GM12865 (cell line): ENCODE results near the gene CRIM1.

Experiments
- DNase-seq: peaks from one replicate; pipeline ENCODE4 v3.0.0; 2010; ENCODE audit warnings: low read depth
- H3K4me3 ChIP-seq: 2 replicates; pipeline ENCODE4 v1.5.1; 2011; ENCODE audit warnings: mild to moderate bottlenecking, low read depth, low read length, control low read depth
- TF ChIP-seq, protein P1 (sequence below): IDR thresholded peaks from 2 replicates; pipeline ENCODE4 v1.5.1; 2011; ENCODE audit warnings: low read length, control low read depth, low read depth, inconsistent platforms; ENCODE audit not compliant: insufficient read depth; ENCODE audit errors: missing control alignments

CRIM1 gene

DNA sequence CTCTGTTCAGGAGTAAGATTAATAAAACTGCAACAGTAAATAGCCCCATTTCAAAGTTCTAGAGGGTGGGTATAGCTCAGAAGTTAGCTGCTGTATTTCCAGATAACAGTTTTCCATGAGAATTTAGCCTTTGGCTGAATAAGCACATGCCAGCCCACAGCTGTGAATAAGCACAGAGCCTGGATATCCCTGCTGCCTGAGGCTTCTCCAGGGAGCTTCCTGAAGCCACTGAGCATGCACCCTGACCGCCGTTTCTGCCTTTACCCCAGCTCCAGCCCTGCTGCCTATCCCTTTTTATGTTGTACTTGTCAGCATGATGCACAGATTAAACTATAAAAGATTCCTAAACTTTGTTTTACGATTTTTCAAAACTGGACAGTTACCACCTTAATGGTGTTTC lies 157.1 kb downstream of the CRIM1 start:
- no peak overlapping the region for H3K4me3 ChIP-seq
- DNase-seq = no peak
- TF ChIP-seq, protein P1, sequence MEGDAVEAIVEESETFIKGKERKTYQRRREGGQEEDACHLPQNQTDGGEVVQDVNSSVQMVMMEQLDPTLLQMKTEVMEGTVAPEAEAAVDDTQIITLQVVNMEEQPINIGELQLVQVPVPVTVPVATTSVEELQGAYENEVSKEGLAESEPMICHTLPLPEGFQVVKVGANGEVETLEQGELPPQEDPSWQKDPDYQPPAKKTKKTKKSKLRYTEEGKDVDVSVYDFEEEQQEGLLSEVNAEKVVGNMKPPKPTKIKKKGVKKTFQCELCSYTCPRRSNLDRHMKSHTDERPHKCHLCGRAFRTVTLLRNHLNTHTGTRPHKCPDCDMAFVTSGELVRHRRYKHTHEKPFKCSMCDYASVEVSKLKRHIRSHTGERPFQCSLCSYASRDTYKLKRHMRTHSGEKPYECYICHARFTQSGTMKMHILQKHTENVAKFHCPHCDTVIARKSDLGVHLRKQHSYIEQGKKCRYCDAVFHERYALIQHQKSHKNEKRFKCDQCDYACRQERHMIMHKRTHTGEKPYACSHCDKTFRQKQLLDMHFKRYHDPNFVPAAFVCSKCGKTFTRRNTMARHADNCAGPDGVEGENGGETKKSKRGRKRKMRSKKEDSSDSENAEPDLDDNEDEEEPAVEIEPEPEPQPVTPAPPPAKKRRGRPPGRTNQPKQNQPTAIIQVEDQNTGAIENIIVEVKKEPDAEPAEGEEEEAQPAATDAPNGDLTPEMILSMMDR = no peak

DNA sequence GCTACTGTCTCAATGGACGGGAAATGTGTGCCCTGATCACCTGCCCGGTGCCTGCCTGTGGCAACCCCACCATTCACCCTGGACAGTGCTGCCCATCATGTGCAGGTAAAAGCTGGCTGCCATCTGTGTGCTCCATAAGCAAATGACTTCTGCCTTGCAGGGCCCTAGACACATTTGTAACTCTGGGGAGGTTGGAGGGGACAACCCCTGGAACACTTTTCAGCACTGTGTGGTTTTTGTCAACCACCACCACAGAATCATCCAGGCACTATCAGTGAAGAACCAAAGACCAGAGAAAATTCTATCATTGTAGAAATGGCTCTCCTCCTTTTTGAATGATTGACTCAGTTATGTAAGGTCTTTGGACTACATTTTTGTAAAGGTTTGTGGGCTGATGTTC lies 158.1 kb downstream of the CRIM1 start:
- H3K4me3 ChIP-seq = no peak overlapping the region
- TF ChIP-seq, protein P1 = no peak
- DNase-seq = no peak

DNA sequence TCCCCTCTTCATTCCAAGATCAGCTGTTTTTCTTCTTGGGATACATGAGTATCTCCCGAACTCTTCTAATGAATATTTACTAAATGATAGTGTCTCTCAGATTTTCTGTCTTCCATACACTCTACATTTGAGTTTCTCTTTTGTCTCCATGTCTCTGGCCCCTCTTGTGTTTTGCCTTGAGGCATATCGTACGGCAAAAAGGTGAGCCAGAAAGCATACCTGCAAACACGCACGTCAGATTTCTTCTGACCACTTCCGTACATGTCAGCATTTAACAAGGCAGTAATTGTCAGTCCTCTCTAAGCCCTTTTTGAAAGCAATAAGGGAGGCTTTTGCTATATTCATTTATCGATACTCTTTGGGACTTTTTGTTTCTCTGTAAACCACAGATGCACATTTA lies 160.0 kb downstream of the CRIM1 start:
- no peak for DNase-seq
- no peak overlapping the region for H3K4me3 ChIP-seq
- TF ChIP-seq, protein P1 = no peak

DNA sequence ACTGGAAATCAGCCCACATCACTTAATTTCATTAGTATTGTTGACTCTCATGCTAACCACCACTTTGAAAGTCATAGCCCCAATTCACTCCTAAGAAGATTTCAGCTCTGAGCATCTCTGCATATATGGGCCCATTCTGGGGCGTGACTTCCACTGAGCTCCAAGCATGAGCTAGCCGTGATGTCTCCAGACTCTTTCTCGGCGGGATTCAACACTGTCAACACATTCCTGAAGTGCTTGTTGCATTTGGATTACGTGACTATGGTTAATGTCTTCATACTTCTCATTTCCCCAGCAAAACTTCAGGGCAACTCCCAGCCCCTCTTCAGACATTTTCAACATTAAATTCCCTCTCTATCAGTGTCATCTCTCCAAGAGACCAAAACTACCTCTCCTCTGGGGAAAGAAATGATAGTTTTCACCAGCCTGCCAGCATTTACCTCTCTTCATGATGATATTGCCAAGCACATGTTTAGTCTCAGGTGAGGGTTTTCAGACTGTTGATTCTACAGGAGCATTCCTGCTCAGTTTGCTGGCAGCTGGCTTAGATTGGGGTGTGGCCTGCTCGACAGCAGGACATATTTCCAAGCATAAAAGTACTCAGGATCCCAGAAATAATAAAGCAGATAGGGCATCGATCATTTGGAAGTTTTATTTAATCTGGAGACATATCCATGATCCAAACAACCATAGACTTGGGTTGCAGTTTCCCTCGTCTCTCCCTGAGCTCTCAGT lies 160.7 kb downstream of the CRIM1 start:
- DNase-seq = no peak
- TF ChIP-seq, protein P1 = no peak
- H3K4me3 ChIP-seq = no peak overlapping the region

DNA sequence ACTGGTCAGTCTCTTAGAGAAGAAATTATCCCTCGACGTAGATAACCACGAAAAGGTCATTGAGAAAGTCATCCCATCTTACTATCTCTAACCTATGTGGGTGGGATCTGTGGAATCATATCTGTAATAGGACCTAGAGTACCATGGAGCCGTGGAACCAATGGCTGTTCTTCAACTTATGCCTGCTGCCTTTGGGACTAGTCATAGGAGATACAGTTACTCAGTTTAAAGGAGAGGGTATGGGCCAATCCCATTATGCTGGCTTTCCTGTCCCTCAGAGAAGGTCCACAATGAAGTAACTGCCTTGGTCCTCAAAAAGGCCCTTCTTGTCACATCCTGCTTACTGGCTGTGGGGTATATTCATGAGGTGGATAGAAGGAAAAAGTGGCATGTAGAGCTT lies 164.9 kb downstream of the CRIM1 start:
- H3K4me3 ChIP-seq = no peak overlapping the region
- TF ChIP-seq, protein P1 = no peak
- no peak for DNase-seq

DNA sequence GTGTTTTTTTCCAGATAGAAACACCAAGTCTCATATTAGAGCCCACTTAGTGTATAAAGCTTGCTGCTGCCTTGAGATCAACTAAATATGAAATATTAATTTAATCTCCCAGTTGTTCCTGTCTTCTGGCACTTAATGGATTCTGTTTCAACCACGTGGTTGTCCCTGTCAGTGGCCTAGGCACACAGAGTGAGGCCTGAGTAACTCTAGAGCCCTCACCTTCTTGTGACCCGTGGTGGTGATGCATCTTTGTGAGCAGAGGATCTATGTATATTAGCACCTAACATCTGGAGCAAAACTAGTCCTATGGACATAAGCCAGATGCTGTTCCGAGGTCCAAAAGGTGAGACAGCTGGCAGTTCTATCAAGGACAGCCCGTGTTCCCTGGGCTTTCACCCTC lies 167.6 kb downstream of the CRIM1 start:
- TF ChIP-seq, protein P1 = no peak
- DNase-seq = no peak
- no peak overlapping the region for H3K4me3 ChIP-seq

DNA sequence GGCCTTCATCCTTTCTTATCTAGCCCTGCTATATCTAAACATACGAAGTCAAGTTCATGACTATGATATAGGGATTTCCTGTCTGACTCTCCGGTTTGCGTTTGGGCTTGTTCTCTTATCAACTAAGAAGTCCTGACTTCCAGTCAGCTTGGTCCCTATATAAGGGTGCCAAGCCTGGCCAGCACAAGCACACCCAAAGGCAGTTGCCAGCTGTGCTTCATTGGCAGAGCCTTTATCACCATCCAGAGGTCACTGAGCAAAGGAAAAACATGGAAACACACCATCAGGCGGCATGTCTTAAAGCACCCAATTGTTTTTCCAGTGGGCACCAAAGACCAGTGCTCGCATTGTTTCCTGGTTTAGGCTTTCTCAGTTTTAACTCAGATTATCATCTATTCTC lies 169.7 kb downstream of the CRIM1 start:
- DNase-seq = no peak
- H3K4me3 ChIP-seq = no peak overlapping the region
- TF ChIP-seq, protein P1 = no peak
